ENCODE measurements around the gene SH3PXD2A. TPM values are rescaled to one million over a fixed set of nuclear protein-coding genes. Genes with fewer than 3 reads are reported as not detected.

SH3PXD2A gene
- total RNA-seq, 1 donor from 2014 or later = 28.7 TPM

GRCh38 chr10:103698266-103698665, 157.1 kb downstream of the SH3PXD2A start:
- intact Hi-C loops (cut with DNase I) = no loop called here
- ATAC-seq = peak; percentile 9
- DNase-seq (ENCODE audit: missing footprints) = no peak

- ATAC-seq (no peak), DNase-seq (ENCODE audit: missing footprints) (no peak)
- intact Hi-C loops (cut with DNase I) = no loop called here
Observed at GRCh38 chr10:103697787-103698186, 157.6 kb downstream of the SH3PXD2A start.

- DNase-seq (ENCODE audit: missing footprints) (no peak), ATAC-seq (peak; percentile 70)
- intact Hi-C loops (cut with DNase I) = no loop called here
Observed at GRCh38 chr10:103696411-103697145, 158.8 kb downstream of the SH3PXD2A start.

GRCh38 chr10:103696094-103696410, 159.3 kb downstream of the SH3PXD2A start:
- intact Hi-C loops (cut with DNase I) = no loop called here
- ATAC-seq (no peak), DNase-seq (ENCODE audit: missing footprints) (no peak)

- intact Hi-C loops (cut with DNase I) = no loop called here
- DNase-seq (ENCODE audit: missing footprints) (no peak), ATAC-seq (peak; percentile 73)
Observed at GRCh38 chr10:103695584-103696005, 159.8 kb downstream of the SH3PXD2A start.

- intact Hi-C loops (cut with DNase I) = no loop called here
- ATAC-seq = no peak
- DNase-seq (ENCODE audit: missing footprints) = no peak
Observed at GRCh38 chr10:103693812-103694205, 161.6 kb downstream of the SH3PXD2A start.

GRCh38 chr10:103692952-103693811, 162.2 kb downstream of the SH3PXD2A start:
- DNase-seq (ENCODE audit: missing footprints) = no peak
- no peak for ATAC-seq
- intact Hi-C loops (cut with DNase I) = no loop called here

- intact Hi-C loops (cut with DNase I) = no loop called here
- ATAC-seq = no peak
Observed at GRCh38 chr10:103692436-103692951, 162.9 kb downstream of the SH3PXD2A start.

GRCh38 chr10:103691723-103692435, 163.5 kb downstream of the SH3PXD2A start:
- DNase-seq (ENCODE audit: missing footprints) (no peak), ATAC-seq (no peak)
- intact Hi-C loops (cut with DNase I) = no loop called here

More at GRCh38 chr10:103692436-103692951, 162.9 kb downstream of the SH3PXD2A start:
- no peak for DNase-seq (ENCODE audit: missing footprints)

- DNase-seq (ENCODE audit: missing footprints) (no peak), ATAC-seq (no peak)
- intact Hi-C loops (cut with DNase I) = no loop called here
Observed at GRCh38 chr10:103691267-103691666, 164.1 kb downstream of the SH3PXD2A start.

GRCh38 chr10:103690281-103690680, 165.1 kb downstream of the SH3PXD2A start:
- DNase-seq (ENCODE audit: missing footprints) (no peak), ATAC-seq (no peak)
- intact Hi-C loops (cut with DNase I) = no loop called here

- intact Hi-C loops (cut with DNase I) = no loop called here
- DNase-seq (ENCODE audit: missing footprints) (no peak), ATAC-seq (no peak)
Observed at GRCh38 chr10:103688491-103688890, 166.9 kb downstream of the SH3PXD2A start.

- DNase-seq (ENCODE audit: missing footprints) = no peak
- intact Hi-C loops (cut with DNase I) = no loop called here
- no peak for ATAC-seq
Observed at GRCh38 chr10:103687718-103688117, 167.7 kb downstream of the SH3PXD2A start.

GRCh38 chr10:103687172-103687571, 168.2 kb downstream of the SH3PXD2A start:
- no peak for ATAC-seq
- intact Hi-C loops (cut with DNase I) = no loop called here

GRCh38 chr10:103685880-103686669, 169.3 kb downstream of the SH3PXD2A start:
- DNase-seq (ENCODE audit: missing footprints) (peak; percentile 87), ATAC-seq (peak; percentile 75)
- intact Hi-C loops (cut with DNase I) = loop anchor here (1.0 kb wide), 1 partner anchor 81 kb away; no protein-coding TSS in a partner anchor

More at GRCh38 chr10:103687172-103687571, 168.2 kb downstream of the SH3PXD2A start:
- DNase-seq (ENCODE audit: missing footprints) = no peak

GRCh38 chr10:103683851-103684250, 171.5 kb downstream of the SH3PXD2A start:
- intact Hi-C loops (cut with DNase I) = no loop called here
- DNase-seq (ENCODE audit: missing footprints) = no peak
- no peak for ATAC-seq

GRCh38 chr10:103682631-103683030, 172.7 kb downstream of the SH3PXD2A start:
- DNase-seq (ENCODE audit: missing footprints) (no peak), ATAC-seq (no peak)
- intact Hi-C loops (cut with DNase I) = no loop called here

GRCh38 chr10:103681617-103682399, 173.6 kb downstream of the SH3PXD2A start:
- intact Hi-C loops (cut with DNase I) = no loop called here
- ATAC-seq = no peak
- no peak for DNase-seq (ENCODE audit: missing footprints)

Measured in Right ventricle myocardium inferior (tissue), 1 donor.